ENCODE results near the gene MRPS5.

- TF ChIP-seq CTCF (conservative IDR thresholded peaks at IDR 0.05; ENCODE audit: low read length) = no peak
- TF ChIP-seq EZH2phosphoT487 (IDR thresholded peaks at IDR 0.05; ENCODE audit: borderline replicate concordance, low read depth, low read length) = no peak
Measured at GRCh38 chr2:95041060-95041823, 80.4 kb downstream of the MRPS5 start.

Measured in OCI-LY7 (cell line).